B cell (primary cell): ENCODE measurements around the gene GYS2.

Experiments
- EZH2 ChIP-seq: IDR thresholded peaks from 2 replicates; pipeline ENCODE4 v1.6.1; 2012; ENCODE audit warnings: borderline replicate concordance, low read depth, mild to moderate bottlenecking, moderate library complexity, low read length; ENCODE audit not compliant: insufficient read depth, poor library complexity, severe bottlenecking
- TF ChIP-seq, protein P1 (sequence below): fragments of 200-600 bp; IDR thresholded peaks from one replicate; pipeline ENCODE4 v1.8.0; 2022; ENCODE audit warnings: antibody characterized with exemption, mild to moderate bottlenecking

DNA sequence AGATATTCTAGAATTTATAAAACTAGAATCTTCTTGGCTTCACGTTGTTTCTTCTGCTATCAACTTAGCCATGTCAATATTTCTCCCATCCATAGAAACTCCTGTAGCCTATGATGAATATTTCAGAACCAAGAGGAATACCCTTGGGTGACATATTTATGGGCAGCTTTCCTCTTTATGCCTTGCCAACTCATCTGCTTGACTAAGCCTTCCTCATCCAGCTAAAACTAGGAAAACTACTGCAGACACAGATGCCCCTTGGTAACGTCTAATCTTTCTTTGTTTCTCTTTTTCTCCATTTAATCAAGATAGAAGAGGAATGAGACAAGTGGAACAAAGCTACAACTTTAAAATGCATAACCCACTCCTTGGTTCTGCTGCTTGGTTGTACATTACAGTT is 96.8 kb downstream of the GYS2 start:
- TF ChIP-seq, protein P1, sequence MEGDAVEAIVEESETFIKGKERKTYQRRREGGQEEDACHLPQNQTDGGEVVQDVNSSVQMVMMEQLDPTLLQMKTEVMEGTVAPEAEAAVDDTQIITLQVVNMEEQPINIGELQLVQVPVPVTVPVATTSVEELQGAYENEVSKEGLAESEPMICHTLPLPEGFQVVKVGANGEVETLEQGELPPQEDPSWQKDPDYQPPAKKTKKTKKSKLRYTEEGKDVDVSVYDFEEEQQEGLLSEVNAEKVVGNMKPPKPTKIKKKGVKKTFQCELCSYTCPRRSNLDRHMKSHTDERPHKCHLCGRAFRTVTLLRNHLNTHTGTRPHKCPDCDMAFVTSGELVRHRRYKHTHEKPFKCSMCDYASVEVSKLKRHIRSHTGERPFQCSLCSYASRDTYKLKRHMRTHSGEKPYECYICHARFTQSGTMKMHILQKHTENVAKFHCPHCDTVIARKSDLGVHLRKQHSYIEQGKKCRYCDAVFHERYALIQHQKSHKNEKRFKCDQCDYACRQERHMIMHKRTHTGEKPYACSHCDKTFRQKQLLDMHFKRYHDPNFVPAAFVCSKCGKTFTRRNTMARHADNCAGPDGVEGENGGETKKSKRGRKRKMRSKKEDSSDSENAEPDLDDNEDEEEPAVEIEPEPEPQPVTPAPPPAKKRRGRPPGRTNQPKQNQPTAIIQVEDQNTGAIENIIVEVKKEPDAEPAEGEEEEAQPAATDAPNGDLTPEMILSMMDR: no peak
- TF ChIP-seq EZH2: no peak
